ENCODE results near the gene HS2ST1. TPM values are rescaled to one million over a fixed set of nuclear protein-coding genes. Genes with fewer than 3 reads are reported as not detected.
A peak's percentile ranks its signal among the peaks of the same experiment; 100 is the strongest.
"Not testable (repeated sequence)": the region's sequence is repeated elsewhere in the genome, so short reads cannot be mapped to it uniquely, and the experiment has no call there.

HS2ST1 gene
- total and polyA plus RNA-seq, 11 donors: 3.4 to 20.3 (median 13.6) TPM

DNA sequence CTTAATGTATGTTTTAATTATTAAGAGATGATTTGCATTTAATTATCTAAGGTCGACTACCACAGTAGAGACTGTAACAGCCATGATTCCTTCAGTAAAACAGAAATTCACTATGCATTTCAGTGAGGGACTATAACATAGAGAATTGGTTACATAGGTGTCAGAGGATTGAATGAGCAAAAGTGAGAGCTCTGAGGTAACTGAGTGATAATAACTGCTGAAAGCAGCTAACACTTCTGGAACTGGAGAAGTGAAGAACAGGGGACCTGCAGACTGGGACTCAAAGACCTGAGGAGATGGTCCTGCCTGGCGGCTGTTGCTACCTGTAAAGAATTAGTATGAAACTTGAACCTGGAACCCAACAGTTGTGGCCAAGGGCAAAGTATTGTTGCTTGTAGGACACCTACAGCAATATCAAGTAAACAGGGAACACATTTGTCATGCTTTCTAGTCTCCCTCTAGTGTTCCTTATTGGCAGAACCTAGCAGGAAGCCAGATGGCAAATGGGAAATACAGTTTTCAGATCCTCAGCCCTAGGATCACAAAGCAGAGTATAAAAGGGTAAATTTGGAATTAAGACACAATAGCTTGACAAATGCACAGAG lies 110.6 kb downstream of the HS2ST1 start:
- DNase-seq: no peak
- H3K4me1 ChIP-seq: peaks cover 0 to 19% (median 1%) of the 10 kb centered on the region in 12 donors
- intact Hi-C loops (cut with DNase I): loop anchor here in 1 of 10 donors (5.0 kb wide), 1 partner anchor 193 kb away; no protein-coding TSS in a partner anchor
- no peaks in the 10 kb centered on the region for H3K36me3 ChIP-seq
- TF ChIP-seq POLR2A (IDR thresholded peaks at IDR 0.05) (no peak), CTCF (IDR thresholded peaks at IDR 0.05) (peak; percentile 21 to 63 (median 42))
- H3K4me3 ChIP-seq: no peak overlapping the region
- H3K27me3 ChIP-seq: no peaks in the 10 kb centered on the region
- 78 to 90% (median 85%) methylated on average over 2 of the region's 2 CpGs for WGBS, 4 donors
- H3K9me3 ChIP-seq: peaks cover 0 to 7% (median 0%) of the 10 kb centered on the region in 12 donors
- no peak overlapping the region for H3K27ac ChIP-seq
- peak in 3 of 4 donors; percentile 60 to 66 (median 66) for ATAC-seq

- not testable (repeated sequence) for ATAC-seq, H3K36me3 ChIP-seq, H3K4me3 ChIP-seq, H3K27me3 ChIP-seq, H3K9me3 ChIP-seq
- peak in 1 of 5 donors; percentile 28 for DNase-seq
- H3K27ac ChIP-seq: peak overlapping the region in 1 of 12 donors; percentile 18
- intact Hi-C loops (cut with DNase I): loop anchor here in 1 of 10 donors (5.0 kb wide), 1 partner anchor 195 kb away; no protein-coding TSS in a partner anchor
- WGBS, 4 donors: 46 to 56% (median 52%) methylated on average over 4 of the region's 4 CpGs
- H3K4me1 ChIP-seq: peaks cover 0 to 19% (median 1%) of the 10 kb centered on the region in 12 donors
Observed at GRCh38 chr1:87027561-87027960, 113.1 kb downstream of the HS2ST1 start.

GRCh38 chr1:87028576-87028975 lies 114.1 kb downstream of the HS2ST1 start:
- no peak overlapping the region for H3K4me3 ChIP-seq
- H3K27ac ChIP-seq: peak overlapping the region in 1 of 12 donors; percentile 18
- intact Hi-C loops (cut with DNase I): loop anchor here in 1 of 10 donors (5.0 kb wide), 1 partner anchor 196 kb away; no protein-coding TSS in a partner anchor
- H3K36me3 ChIP-seq: no peaks in the 10 kb centered on the region
- WGBS, 4 donors: 56 to 70% (median 64%) methylated on average over 2 of the region's 2 CpGs
- no peaks in the 10 kb centered on the region for H3K27me3 ChIP-seq
- TF ChIP-seq POLR2A (IDR thresholded peaks at IDR 0.05): no peak
- no peak for TF ChIP-seq CTCF (IDR thresholded peaks at IDR 0.05)
- H3K4me1 ChIP-seq: peaks cover 0 to 19% (median 1%) of the 10 kb centered on the region in 12 donors
- peaks cover 0 to 7% (median 0%) of the 10 kb centered on the region in 12 donors for H3K9me3 ChIP-seq
- ATAC-seq (no peak), DNase-seq (no peak)

- no peak for ATAC-seq
- no peak for DNase-seq
- Histone ChIP-seq H3K27ac (no peak overlapping the region), H3K27me3 (no peaks in the 10 kb centered on the region), H3K36me3 (no peaks in the 10 kb centered on the region), H3K4me3 (no peak overlapping the region), H3K4me1 (peaks cover 0 to 16% (median 1%) of the 10 kb centered on the region in 12 donors), H3K9me3 (peaks cover 0 to 7% (median 0%) of the 10 kb centered on the region in 12 donors)
- no peak for TF ChIP-seq POLR2A (IDR thresholded peaks at IDR 0.05)
- no peak for TF ChIP-seq CTCF (IDR thresholded peaks at IDR 0.05)
- intact Hi-C loops (cut with DNase I): no loop called here
- 83 to 88% (median 85%) methylated on average over 8 to 9 of the region's 9 CpGs for WGBS, 4 donors
Observed at GRCh38 chr1:87030740-87031690, 116.6 kb downstream of the HS2ST1 start.
